ENCODE measurements around the gene POLR3K. TPM values are rescaled to one million over a fixed set of nuclear protein-coding genes. Genes with fewer than 3 reads are reported as not detected.

The POLR3K gene
- total RNA-seq, 2 donors from 2014 or later: 8.5 to 23.6 TPM

DNA sequence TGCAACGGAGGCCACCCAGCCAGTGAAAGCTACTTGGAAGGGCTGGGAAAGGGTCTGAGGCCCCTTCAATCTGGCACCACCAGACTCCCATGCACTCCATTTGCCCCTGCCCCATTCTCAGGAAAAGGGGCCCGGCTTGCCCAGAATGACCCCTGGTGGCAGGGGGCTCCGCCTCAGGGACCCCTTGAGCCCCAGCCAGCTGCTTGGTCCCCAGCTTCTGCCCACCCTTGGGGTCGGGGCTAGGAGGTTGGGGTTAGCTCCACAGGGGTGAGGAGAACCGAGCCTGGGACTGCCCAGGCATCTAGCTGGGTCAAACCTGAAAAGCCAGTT is 17.8 kb upstream of the POLR3K start:
- Histone ChIP-seq H3K27me3 (no peaks in the 10 kb centered on the region), H3K9me3 (no peaks in the 10 kb centered on the region), H3K4me1 (peaks cover 17% of the 10 kb centered on the region), H3K27ac (peak overlapping the region; percentile 71), H3K36me3 (no peaks in the 10 kb centered on the region), H3K4me3 (peak overlapping the region; percentile 56), H3K9ac (ENCODE audit: low read depth in 2 of 2, low read length in 2 of 2) (peak overlapping the region; percentile 47 to 84)
- no peak for DNase-seq
- intact Hi-C loops (cut with DNase I): no loop called here
- TF ChIP-seq CTCF (IDR thresholded peaks at IDR 0.05): no peak

GRCh38 chr16:69181-69580 is 15.8 kb upstream of the POLR3K start:
- no peaks in the 10 kb centered on the region for H3K9me3 ChIP-seq
- H3K4me1 ChIP-seq: peaks cover 17% of the 10 kb centered on the region
- no peaks in the 10 kb centered on the region for H3K36me3 ChIP-seq
- no peak for TF ChIP-seq CTCF (IDR thresholded peaks at IDR 0.05)
- H3K4me3 ChIP-seq: no peak overlapping the region
- H3K27me3 ChIP-seq: no peaks in the 10 kb centered on the region
- DNase-seq: no peak
- H3K27ac ChIP-seq: no peak overlapping the region
- intact Hi-C loops (cut with DNase I): no loop called here
- H3K9ac ChIP-seq (ENCODE audit: low read depth in 2 of 2, low read length in 2 of 2): no peak overlapping the region

- TF ChIP-seq CTCF (IDR thresholded peaks at IDR 0.05): no peak
- H3K27ac ChIP-seq: no peak overlapping the region
- H3K27me3 ChIP-seq: no peaks in the 10 kb centered on the region
- no peak overlapping the region for H3K9ac ChIP-seq (ENCODE audit: low read depth in 2 of 2, low read length in 2 of 2)
- H3K9me3 ChIP-seq: no peaks in the 10 kb centered on the region
- intact Hi-C loops (cut with DNase I): loop anchor here (2.0 kb wide), 1 partner anchor 29 kb away; no protein-coding TSS in a partner anchor
- no peak for DNase-seq
- H3K4me1 ChIP-seq: peaks cover 14% of the 10 kb centered on the region
- H3K4me3 ChIP-seq: no peak overlapping the region
- no peaks in the 10 kb centered on the region for H3K36me3 ChIP-seq
These were observed 14.7 kb upstream of the POLR3K start for GRCh38 chr16:67884-68789.

DNA sequence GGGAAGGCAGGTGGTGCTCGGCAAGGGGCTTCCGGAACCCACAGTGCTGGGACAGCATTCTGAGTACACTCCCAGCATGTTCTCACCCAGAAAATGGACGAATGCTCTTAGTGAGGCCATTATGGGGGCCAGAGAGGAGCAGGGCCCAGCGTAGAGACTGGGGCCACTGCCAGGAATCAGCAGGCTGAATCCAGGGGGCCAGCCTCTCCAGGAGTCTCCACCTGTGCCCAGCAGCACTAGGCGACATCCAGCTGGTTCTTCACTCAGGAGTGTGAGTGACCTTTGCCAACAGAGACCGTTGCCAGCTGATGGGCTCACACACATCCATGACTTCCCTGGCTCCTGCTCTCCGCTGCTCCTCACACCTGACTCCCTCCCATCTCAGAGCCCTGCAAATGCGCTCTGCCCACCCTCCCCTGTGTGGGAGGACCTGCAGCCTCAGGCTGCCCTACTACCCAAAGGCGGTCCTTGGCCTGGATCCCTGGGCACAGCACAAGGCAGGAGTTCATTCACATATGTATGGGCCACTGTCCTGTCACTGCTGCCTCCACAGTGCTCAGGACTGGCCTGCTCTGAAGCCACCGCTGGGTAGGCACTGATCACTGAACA is 13.9 kb upstream of the POLR3K start:
- Histone ChIP-seq H3K27ac (no peak overlapping the region), H3K4me3 (no peak overlapping the region), H3K36me3 (no peaks in the 10 kb centered on the region), H3K4me1 (peaks cover 13% of the 10 kb centered on the region), H3K27me3 (no peaks in the 10 kb centered on the region), H3K9me3 (no peaks in the 10 kb centered on the region), H3K9ac (ENCODE audit: low read depth in 2 of 2, low read length in 2 of 2) (no peak overlapping the region)
- no peak for DNase-seq
- no peak for TF ChIP-seq CTCF (IDR thresholded peaks at IDR 0.05)
- intact Hi-C loops (cut with DNase I): loop anchor here (2.0 kb wide), 1 partner anchor 30 kb away; no protein-coding TSS in a partner anchor

DNA sequence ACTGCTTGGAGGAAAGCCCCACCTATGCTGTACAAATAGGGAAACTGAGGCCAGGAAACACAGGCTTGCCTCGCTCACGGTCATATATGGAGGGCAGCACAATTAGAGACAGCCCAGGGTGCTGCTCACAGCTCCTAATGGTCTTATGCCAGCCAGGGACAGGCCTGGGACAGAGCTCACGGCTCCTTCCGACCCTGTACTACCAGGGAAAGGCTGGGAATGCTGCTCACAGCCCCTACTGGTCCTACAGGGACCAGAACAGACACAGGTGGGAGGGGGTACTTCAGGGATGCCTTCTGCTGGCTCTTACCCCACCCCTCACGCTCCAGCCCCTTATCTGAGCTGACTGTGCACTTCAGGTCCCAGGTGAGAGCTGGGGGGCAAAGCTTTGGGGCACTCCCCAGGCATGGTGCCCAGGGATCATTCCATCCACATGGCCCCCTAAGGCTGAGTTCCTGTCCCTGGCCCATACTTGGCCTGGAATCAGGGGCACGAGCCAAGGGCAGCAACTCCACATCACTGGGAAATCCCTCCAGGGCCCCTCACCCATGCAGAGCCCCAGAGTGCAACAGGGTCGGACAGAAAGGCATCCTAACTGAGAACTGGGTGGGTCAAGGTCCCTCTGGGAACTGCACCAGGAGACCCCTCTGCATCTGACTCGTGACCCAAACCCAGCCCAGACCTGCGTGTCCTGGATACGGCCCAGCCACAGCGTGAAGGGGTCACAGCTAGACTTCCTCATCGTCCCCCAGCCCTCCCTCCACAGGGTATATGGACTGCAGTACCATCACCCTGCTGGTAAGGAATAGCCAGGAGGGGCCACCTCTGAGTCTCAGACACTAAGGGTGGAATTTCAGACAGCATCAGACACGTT is 13.1 kb upstream of the POLR3K start:
- DNase-seq: no peak
- H3K4me1 ChIP-seq: peaks cover 12% of the 10 kb centered on the region
- intact Hi-C loops (cut with DNase I): loop anchor here (2.0 kb wide), 1 partner anchor 30 kb away; no protein-coding TSS in a partner anchor
- no peak overlapping the region for H3K27ac ChIP-seq
- H3K4me3 ChIP-seq: no peak overlapping the region
- no peaks in the 10 kb centered on the region for H3K9me3 ChIP-seq
- H3K9ac ChIP-seq (ENCODE audit: low read depth in 2 of 2, low read length in 2 of 2): no peak overlapping the region
- no peak for TF ChIP-seq CTCF (IDR thresholded peaks at IDR 0.05)
- H3K27me3 ChIP-seq: no peaks in the 10 kb centered on the region
- H3K36me3 ChIP-seq: no peaks in the 10 kb centered on the region
